GM18951 (cell line): Measurements from ENCODE around the gene ZNF414.

Experiments used
- POLR2A ChIP-seq: IDR thresholded peaks from 4 replicates; pipeline ENCODE4 v1.6.1; 2011; ENCODE audit warnings: mild to moderate bottlenecking; ENCODE audit not compliant: insufficient read length, insufficient read depth; ENCODE audit errors: extremely low read depth
- in situ Hi-C: fragments of 300-500 bp; cut with MboI; formaldehyde crosslinking; loops from one replicate; pipeline ENCODE4 v1.12.0; 2022; ENCODE audit warnings: low sequenced_read_pairs, mixed read lengths, inconsistent platforms; ENCODE audit not compliant: unreplicated experiment

The ZNF414 gene

GRCh38 chr19:8491574-8491973, 22.4 kb downstream of the ZNF414 start:
- in situ Hi-C loops, result no loop called here
- TF ChIP-seq POLR2A, result no peak

GRCh38 chr19:8490873-8491272, 23.1 kb downstream of the ZNF414 start:
- no peak for TF ChIP-seq POLR2A
- in situ Hi-C loops, result no loop called here

- no peak for TF ChIP-seq POLR2A
- in situ Hi-C loops, result no loop called here
These were observed 23.6 kb downstream of the ZNF414 start for GRCh38 chr19:8490395-8490760.

- no peak for TF ChIP-seq POLR2A
- in situ Hi-C loops, result no loop called here
These were observed 24.2 kb downstream of the ZNF414 start for GRCh38 chr19:8489561-8490394.

- in situ Hi-C loops, result no loop called here
- TF ChIP-seq POLR2A, result no peak
These were observed 25.6 kb downstream of the ZNF414 start for GRCh38 chr19:8488365-8488764.

GRCh38 chr19:8487137-8487851, 26.7 kb downstream of the ZNF414 start:
- no peak for TF ChIP-seq POLR2A
- in situ Hi-C loops, result no loop called here

- TF ChIP-seq POLR2A, result no peak
- in situ Hi-C loops, result no loop called here
These were observed 27.3 kb downstream of the ZNF414 start for GRCh38 chr19:8486661-8487136.

GRCh38 chr19:8485561-8486371, 28.2 kb downstream of the ZNF414 start:
- in situ Hi-C loops, result no loop called here

GRCh38 chr19:8484331-8484894, 29.6 kb downstream of the ZNF414 start:
- in situ Hi-C loops, result no loop called here
- TF ChIP-seq POLR2A, result no peak

More at GRCh38 chr19:8485561-8486371, 28.2 kb downstream of the ZNF414 start:
- no peak for TF ChIP-seq POLR2A

GRCh38 chr19:8483165-8483564, 30.8 kb downstream of the ZNF414 start:
- in situ Hi-C loops, result no loop called here
- no peak for TF ChIP-seq POLR2A

- in situ Hi-C loops, result no loop called here
These were observed 31.3 kb downstream of the ZNF414 start for GRCh38 chr19:8482696-8483095.

GRCh38 chr19:8481616-8482015, 32.4 kb downstream of the ZNF414 start:
- no peak for TF ChIP-seq POLR2A
- in situ Hi-C loops, result no loop called here

More at GRCh38 chr19:8482696-8483095, 31.3 kb downstream of the ZNF414 start:
- TF ChIP-seq POLR2A, result no peak

- in situ Hi-C loops, result no loop called here
- TF ChIP-seq POLR2A, result no peak
These were observed 32.8 kb downstream of the ZNF414 start for GRCh38 chr19:8481201-8481600.

- in situ Hi-C loops, result no loop called here
- TF ChIP-seq POLR2A, result no peak
These were observed 35.4 kb downstream of the ZNF414 start for GRCh38 chr19:8478598-8478997.
